ENCODE results near the gene CACNA1E.

GRCh38 chr1:181551754-181552153 lies 68.4 kb downstream of the CACNA1E start:
- TF ChIP-seq, protein P1, sequence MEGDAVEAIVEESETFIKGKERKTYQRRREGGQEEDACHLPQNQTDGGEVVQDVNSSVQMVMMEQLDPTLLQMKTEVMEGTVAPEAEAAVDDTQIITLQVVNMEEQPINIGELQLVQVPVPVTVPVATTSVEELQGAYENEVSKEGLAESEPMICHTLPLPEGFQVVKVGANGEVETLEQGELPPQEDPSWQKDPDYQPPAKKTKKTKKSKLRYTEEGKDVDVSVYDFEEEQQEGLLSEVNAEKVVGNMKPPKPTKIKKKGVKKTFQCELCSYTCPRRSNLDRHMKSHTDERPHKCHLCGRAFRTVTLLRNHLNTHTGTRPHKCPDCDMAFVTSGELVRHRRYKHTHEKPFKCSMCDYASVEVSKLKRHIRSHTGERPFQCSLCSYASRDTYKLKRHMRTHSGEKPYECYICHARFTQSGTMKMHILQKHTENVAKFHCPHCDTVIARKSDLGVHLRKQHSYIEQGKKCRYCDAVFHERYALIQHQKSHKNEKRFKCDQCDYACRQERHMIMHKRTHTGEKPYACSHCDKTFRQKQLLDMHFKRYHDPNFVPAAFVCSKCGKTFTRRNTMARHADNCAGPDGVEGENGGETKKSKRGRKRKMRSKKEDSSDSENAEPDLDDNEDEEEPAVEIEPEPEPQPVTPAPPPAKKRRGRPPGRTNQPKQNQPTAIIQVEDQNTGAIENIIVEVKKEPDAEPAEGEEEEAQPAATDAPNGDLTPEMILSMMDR (IDR thresholded peaks at IDR 0.05) = no peak
- no peak for TF ChIP-seq POLR2A (IDR thresholded peaks at IDR 0.05)
